GM12864 (cell line): ENCODE measurements around the gene ZNF316.

Source experiments
- DNase-seq: peaks from one replicate; pipeline ENCODE4 v3.0.0-alpha.2; 2011; ENCODE audit warnings: low read depth
- H3K4me3 ChIP-seq: 2 replicates; pipeline ENCODE4 v1.5.1; 2011; ENCODE audit warnings: mild to moderate bottlenecking, low read depth, low read length, control low read depth
- TF ChIP-seq, protein P1 (sequence below): IDR thresholded peaks from 2 replicates; pipeline ENCODE4 v1.5.1; 2011; ENCODE audit warnings: low read depth, mild to moderate bottlenecking, moderate library complexity, low read length, control low read depth, inconsistent platforms; ENCODE audit errors: missing control alignments

Gene ZNF316

DNA sequence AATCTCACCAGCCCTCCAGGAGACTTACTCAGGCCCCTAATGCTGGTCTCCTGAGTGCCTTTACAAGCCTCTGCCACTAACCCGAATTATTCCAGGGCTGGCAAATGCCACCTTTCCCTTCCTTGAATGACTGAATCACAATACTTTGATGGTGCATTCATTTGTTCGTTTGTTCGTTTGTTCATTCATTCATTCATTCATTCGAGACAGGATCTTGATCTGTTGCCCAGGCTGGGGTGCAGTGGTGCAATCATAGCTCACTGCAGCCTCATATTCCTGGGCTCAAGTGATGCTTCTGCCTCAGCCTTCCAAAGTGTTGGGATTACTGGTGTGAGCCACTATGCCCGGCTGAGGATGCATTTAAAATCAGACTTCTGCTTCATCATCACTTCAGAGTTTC lies 63.7 kb downstream of the ZNF316 start:
- DNase-seq: no peak
- TF ChIP-seq, protein P1, sequence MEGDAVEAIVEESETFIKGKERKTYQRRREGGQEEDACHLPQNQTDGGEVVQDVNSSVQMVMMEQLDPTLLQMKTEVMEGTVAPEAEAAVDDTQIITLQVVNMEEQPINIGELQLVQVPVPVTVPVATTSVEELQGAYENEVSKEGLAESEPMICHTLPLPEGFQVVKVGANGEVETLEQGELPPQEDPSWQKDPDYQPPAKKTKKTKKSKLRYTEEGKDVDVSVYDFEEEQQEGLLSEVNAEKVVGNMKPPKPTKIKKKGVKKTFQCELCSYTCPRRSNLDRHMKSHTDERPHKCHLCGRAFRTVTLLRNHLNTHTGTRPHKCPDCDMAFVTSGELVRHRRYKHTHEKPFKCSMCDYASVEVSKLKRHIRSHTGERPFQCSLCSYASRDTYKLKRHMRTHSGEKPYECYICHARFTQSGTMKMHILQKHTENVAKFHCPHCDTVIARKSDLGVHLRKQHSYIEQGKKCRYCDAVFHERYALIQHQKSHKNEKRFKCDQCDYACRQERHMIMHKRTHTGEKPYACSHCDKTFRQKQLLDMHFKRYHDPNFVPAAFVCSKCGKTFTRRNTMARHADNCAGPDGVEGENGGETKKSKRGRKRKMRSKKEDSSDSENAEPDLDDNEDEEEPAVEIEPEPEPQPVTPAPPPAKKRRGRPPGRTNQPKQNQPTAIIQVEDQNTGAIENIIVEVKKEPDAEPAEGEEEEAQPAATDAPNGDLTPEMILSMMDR: no peak
- no peak overlapping the region for H3K4me3 ChIP-seq

DNA sequence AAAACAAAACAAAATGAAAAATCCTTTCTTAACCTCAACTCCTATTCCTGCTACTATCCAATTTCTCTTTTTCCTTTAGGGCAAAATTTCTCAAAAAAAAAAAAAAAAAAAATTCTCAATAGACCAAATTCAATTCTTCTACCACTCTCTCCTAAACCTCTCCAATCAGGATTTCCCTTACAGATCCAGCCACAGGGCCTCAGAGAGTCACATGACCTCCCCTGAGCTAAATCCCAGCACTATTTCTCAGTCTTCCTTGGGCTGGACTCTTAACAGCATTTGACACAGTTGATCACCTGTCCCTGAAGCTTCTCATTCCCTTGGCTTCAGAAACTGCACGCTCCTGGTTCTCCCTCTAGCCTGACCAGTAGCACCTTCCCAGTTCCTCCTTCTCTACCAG lies 64.7 kb downstream of the ZNF316 start:
- TF ChIP-seq, protein P1: no peak
- no peak for DNase-seq
- no peak overlapping the region for H3K4me3 ChIP-seq
